ENCODE data around the gene PACSIN2.

PACSIN2 gene

GRCh38 chr22:42844756-42845155 is 170.2 kb downstream of the PACSIN2 start:
- no peak for DNase-seq
- Histone ChIP-seq H3K36me3 (replicated peaks; ENCODE audit: insufficient read depth, low read length) (no peaks in the 10 kb centered on the region), H3K4me1 (ENCODE audit: low read length) (no peaks in the 10 kb centered on the region), H2AFZ (ENCODE audit: low read length) (no peak overlapping the region), H4K20me1 (ENCODE audit: insufficient read depth, low read length) (no peaks in the 10 kb centered on the region), H3K27me3 (replicated peaks; ENCODE audit: insufficient read depth, low read length) (no peaks in the 10 kb centered on the region), H3K9me2 (replicated peaks; ENCODE audit: insufficient read depth, low read length) (no peaks in the 10 kb centered on the region), H3F3A (ENCODE audit: insufficient read depth, low read length) (no peaks in the 10 kb centered on the region), H3K9ac (ENCODE audit: low read length) (no peak overlapping the region), H3K9me3 (replicated peaks; ENCODE audit: insufficient read depth, low read length) (no peaks in the 10 kb centered on the region), H3K4me2 (ENCODE audit: low read depth, low read length) (no peak overlapping the region), H3K27ac (ENCODE audit: low read length) (no peak overlapping the region), H3K79me2 (ENCODE audit: low read length) (peaks cover 18% of the 10 kb centered on the region), H3K4me3 (ENCODE audit: low read length) (no peak overlapping the region)
- TF ChIP-seq, protein P1, sequence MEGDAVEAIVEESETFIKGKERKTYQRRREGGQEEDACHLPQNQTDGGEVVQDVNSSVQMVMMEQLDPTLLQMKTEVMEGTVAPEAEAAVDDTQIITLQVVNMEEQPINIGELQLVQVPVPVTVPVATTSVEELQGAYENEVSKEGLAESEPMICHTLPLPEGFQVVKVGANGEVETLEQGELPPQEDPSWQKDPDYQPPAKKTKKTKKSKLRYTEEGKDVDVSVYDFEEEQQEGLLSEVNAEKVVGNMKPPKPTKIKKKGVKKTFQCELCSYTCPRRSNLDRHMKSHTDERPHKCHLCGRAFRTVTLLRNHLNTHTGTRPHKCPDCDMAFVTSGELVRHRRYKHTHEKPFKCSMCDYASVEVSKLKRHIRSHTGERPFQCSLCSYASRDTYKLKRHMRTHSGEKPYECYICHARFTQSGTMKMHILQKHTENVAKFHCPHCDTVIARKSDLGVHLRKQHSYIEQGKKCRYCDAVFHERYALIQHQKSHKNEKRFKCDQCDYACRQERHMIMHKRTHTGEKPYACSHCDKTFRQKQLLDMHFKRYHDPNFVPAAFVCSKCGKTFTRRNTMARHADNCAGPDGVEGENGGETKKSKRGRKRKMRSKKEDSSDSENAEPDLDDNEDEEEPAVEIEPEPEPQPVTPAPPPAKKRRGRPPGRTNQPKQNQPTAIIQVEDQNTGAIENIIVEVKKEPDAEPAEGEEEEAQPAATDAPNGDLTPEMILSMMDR (IDR thresholded peaks at IDR 0.05; ENCODE audit: low read length): no peak
- TF ChIP-seq EZH2phosphoT487 (IDR thresholded peaks at IDR 0.05; ENCODE audit: low read length) (no peak), EZH2 (optimal IDR thresholded peaks at IDR 0.05; ENCODE audit: low read depth, low read length) (no peak)

DNA sequence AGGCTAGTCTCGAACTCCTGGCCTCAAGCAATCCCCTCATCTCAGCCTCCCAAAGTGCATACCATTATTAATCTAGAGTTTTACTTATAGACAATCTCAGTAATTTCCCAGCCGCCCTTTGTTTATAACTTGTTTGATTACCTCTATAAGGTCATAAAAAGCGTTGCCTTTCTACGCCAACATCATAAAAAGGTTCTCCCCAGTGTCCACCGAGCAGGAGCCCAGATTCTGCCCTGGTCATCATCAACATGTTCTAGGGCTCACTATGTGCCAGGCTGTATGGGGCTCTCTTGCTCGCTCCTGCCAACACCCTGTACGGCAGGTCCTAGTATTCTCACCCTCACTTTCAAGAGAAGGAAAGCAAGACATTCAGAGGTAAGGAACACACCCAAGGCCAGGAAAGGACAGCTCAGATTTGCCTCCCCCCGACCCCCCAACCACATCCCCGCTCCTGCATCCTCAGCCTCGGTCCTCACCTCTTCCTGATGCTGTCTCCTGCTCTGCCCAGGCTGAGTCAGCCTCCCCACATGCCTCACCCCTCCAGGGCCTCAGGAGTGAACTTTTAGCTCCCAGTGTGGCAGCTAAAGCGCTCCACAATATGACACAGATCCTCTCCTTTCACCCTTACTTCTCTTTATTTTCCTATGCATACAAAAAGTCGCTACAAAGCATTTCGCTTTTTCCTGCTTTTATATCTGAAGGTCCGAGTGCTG is 172.1 kb downstream of the PACSIN2 start:
- Histone ChIP-seq H3K4me3 (ENCODE audit: low read length) (no peak overlapping the region), H3K9me2 (replicated peaks; ENCODE audit: insufficient read depth, low read length) (no peaks in the 10 kb centered on the region), H2AFZ (ENCODE audit: low read length) (no peak overlapping the region), H3K4me2 (ENCODE audit: low read depth, low read length) (no peak overlapping the region), H3K9me3 (replicated peaks; ENCODE audit: insufficient read depth, low read length) (no peaks in the 10 kb centered on the region), H3K27ac (ENCODE audit: low read length) (no peak overlapping the region), H3F3A (ENCODE audit: insufficient read depth, low read length) (no peaks in the 10 kb centered on the region), H3K4me1 (ENCODE audit: low read length) (no peaks in the 10 kb centered on the region), H3K27me3 (replicated peaks; ENCODE audit: insufficient read depth, low read length) (no peaks in the 10 kb centered on the region), H3K9ac (ENCODE audit: low read length) (no peak overlapping the region), H3K36me3 (replicated peaks; ENCODE audit: insufficient read depth, low read length) (no peaks in the 10 kb centered on the region), H3K79me2 (ENCODE audit: low read length) (peaks cover 4% of the 10 kb centered on the region), H4K20me1 (ENCODE audit: insufficient read depth, low read length) (no peaks in the 10 kb centered on the region)
- TF ChIP-seq EZH2 (optimal IDR thresholded peaks at IDR 0.05; ENCODE audit: low read depth, low read length): no peak
- TF ChIP-seq, protein P1 (IDR thresholded peaks at IDR 0.05; ENCODE audit: low read length): no peak
- no peak for DNase-seq

- Histone ChIP-seq H3K36me3 (replicated peaks; ENCODE audit: insufficient read depth, low read length) (no peaks in the 10 kb centered on the region), H2AFZ (ENCODE audit: low read length) (no peak overlapping the region), H3K4me1 (ENCODE audit: low read length) (no peaks in the 10 kb centered on the region), H3K4me2 (ENCODE audit: low read depth, low read length) (no peak overlapping the region), H3K9me2 (replicated peaks; ENCODE audit: insufficient read depth, low read length) (no peaks in the 10 kb centered on the region), H3K79me2 (ENCODE audit: low read length) (peaks cover 4% of the 10 kb centered on the region), H3F3A (ENCODE audit: insufficient read depth, low read length) (no peaks in the 10 kb centered on the region), H3K4me3 (ENCODE audit: low read length) (no peak overlapping the region), H4K20me1 (ENCODE audit: insufficient read depth, low read length) (no peaks in the 10 kb centered on the region), H3K9ac (ENCODE audit: low read length) (no peak overlapping the region), H3K27ac (ENCODE audit: low read length) (no peak overlapping the region), H3K27me3 (replicated peaks; ENCODE audit: insufficient read depth, low read length) (no peaks in the 10 kb centered on the region), H3K9me3 (replicated peaks; ENCODE audit: insufficient read depth, low read length) (no peaks in the 10 kb centered on the region)
- no peak for DNase-seq
- TF ChIP-seq, protein P1 (IDR thresholded peaks at IDR 0.05; ENCODE audit: low read length): no peak
- no peak for TF ChIP-seq EZH2 (optimal IDR thresholded peaks at IDR 0.05; ENCODE audit: low read depth, low read length)
- TF ChIP-seq EZH2phosphoT487 (IDR thresholded peaks at IDR 0.05; ENCODE audit: low read length): no peak
These were observed 173.5 kb downstream of the PACSIN2 start for GRCh38 chr22:42841444-42841843.

Data from MM.1S (cell line).